Fibroblast of skin of back (primary cell): ENCODE measurements around the gene MYO18A. TPM values are rescaled to one million over a fixed set of nuclear protein-coding genes. Genes with fewer than 3 reads are reported as not detected.
A peak's percentile ranks its signal among the peaks of the same experiment; 100 is the strongest.
"Not testable (repeated sequence)": the region's sequence is repeated elsewhere in the genome, so short reads cannot be mapped to it uniquely, and the experiment has no call there.

Experiments used
- DNase-seq: peaks from one replicate; pipeline ENCODE4 v3.0.0-alpha.2; 2013
- polyA plus RNA-seq, 2 experiments: library from polyadenylated mRNA; unstranded; fragments of 120-200 nt; gene quantifications; one replicate each; pipeline ENCODE4 v1.2.1, GENCODE V29; 2013; ENCODE audit not compliant: insufficient read length in 2 of 2

Gene MYO18A
- 13.6 TPM for polyA plus RNA-seq (2013, experiment 1 of 2; ENCODE audit: insufficient read length)
- polyA plus RNA-seq (2013, experiment 2 of 2; ENCODE audit: insufficient read length): 16.5 TPM

- DNase-seq: peak; percentile 73
Measured at GRCh38 chr17:29180034-29180787, at the start of gene MYO18A. Gene MYO18A, minus strand, starts transcription at chr17:29180398. Its CDS starts 13,458 bp downstream, at chr17:29166940.

GRCh38 chr17:29225396-29225795 is 45.2 kb upstream of the MYO18A start:
- DNase-seq: no peak

GRCh38 chr17:29221338-29221737 is 41.1 kb upstream of the MYO18A start:
- DNase-seq: not testable (repeated sequence)

- DNase-seq: peak; percentile 80
Measured at GRCh38 chr17:29219378-29220047, 39.3 kb upstream of the MYO18A start.

- no peak for DNase-seq
Measured at GRCh38 chr17:29216856-29217255, 36.7 kb upstream of the MYO18A start.

- DNase-seq: no peak
Measured at GRCh38 chr17:29216181-29216580, 36.0 kb upstream of the MYO18A start.

- DNase-seq: no peak
Measured at GRCh38 chr17:29215717-29216116, 35.5 kb upstream of the MYO18A start.

- DNase-seq: no peak
Measured at GRCh38 chr17:29215174-29215573, 35.0 kb upstream of the MYO18A start.

- no peak for DNase-seq
Measured at GRCh38 chr17:29214215-29215146, 34.3 kb upstream of the MYO18A start.

- peak; percentile 13 for DNase-seq
Measured at GRCh38 chr17:29212681-29213121, 32.5 kb upstream of the MYO18A start.

- no peak for DNase-seq
Measured at GRCh38 chr17:29212094-29212631, 32.0 kb upstream of the MYO18A start.

GRCh38 chr17:29210879-29211278 is 30.7 kb upstream of the MYO18A start:
- DNase-seq: no peak

- no peak for DNase-seq
Measured at GRCh38 chr17:29209073-29209472, 28.9 kb upstream of the MYO18A start.

GRCh38 chr17:29207975-29208374 is 27.8 kb upstream of the MYO18A start:
- DNase-seq: no peak

- DNase-seq: no peak
Measured at GRCh38 chr17:29205047-29205446, 24.8 kb upstream of the MYO18A start.

- not testable (repeated sequence) for DNase-seq
Measured at GRCh38 chr17:29204068-29204804, 24.0 kb upstream of the MYO18A start.

GRCh38 chr17:29197516-29198272 is 17.5 kb upstream of the MYO18A start:
- DNase-seq: no peak

- no peak for DNase-seq
Measured at GRCh38 chr17:29196769-29197515, 16.7 kb upstream of the MYO18A start.

GRCh38 chr17:29195465-29196081 is 15.4 kb upstream of the MYO18A start:
- no peak for DNase-seq

- DNase-seq: no peak
Measured at GRCh38 chr17:29194669-29195068, 14.5 kb upstream of the MYO18A start.
